Stimulated activated CD4-positive, alpha-beta T cell treated with anti-CD3 and anti-CD28 coated beads, Interleukin-15, amount 100 ng/mL, for 48 hours (primary cell): ENCODE results near the gene MEGF11.

Experiments
- DNase-seq, 2 donors: peaks; one replicate each; pipeline ENCODE4 v3.0.0-alpha.2; 2020; ENCODE audit warnings: low read depth in 2 of 2

MEGF11 gene

GRCh38 chr15:65918357-65918920 is 335.1 kb downstream of the MEGF11 start:
- no peak for DNase-seq

- DNase-seq, result no peak
Observed at GRCh38 chr15:65917936-65918335, 335.6 kb downstream of the MEGF11 start.

DNA sequence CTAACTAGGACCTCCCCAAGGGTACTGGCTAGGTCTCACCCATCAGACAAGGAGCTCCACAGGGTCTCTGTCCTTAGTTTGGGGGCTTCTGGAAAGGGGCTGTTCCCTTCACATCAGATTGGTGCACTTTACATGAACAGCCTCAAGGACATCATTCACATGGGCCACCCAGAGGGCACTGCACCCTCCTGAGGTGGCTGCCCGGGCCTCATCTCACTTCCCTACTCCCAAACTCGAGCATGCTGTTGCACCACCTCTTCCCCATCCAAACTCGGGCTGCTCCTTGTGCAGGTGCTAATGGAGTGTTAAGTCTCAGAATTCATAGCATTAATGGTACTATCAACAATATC is 336.2 kb downstream of the MEGF11 start:
- no peak for DNase-seq

DNA sequence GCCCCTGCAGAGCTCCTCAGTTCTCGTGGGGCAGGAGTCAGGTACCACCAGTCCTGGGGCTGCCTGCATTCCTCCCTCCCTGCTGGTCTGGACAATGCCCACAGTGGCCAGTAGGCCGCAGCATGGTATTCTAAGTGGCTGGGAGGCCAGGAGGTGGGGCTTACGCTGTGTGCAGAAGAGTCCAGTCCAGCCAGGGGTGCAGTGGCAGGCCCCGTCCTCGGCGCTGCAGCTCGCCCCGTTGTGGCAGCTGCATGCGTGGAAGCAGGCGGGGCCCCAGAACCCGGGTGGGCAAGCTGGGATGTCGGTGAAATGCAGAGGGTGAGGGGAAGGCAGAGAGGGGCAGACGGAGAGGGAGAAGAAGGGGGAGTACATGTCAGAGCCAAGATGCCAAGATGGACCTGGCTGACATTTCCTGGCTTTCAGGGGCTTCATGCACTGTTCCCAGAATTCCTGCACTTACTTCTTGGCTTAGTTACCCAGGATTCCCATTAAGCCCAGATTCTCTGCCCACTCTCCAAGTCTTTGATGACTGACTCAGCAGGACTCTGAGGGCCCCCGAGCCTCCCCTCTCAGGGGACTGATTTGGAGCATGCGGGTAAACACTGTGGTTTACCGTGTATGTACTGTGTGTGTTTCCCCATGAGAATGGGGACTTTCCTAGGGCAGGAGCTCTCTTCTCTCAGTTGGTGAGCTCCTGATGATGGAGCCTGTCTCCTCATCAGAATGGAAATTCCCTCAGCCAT is 336.7 kb downstream of the MEGF11 start:
- DNase-seq, result peak in 1 of 2 donors; percentile 16

GRCh38 chr15:65916041-65916663 is 337.4 kb downstream of the MEGF11 start:
- no peak for DNase-seq

DNA sequence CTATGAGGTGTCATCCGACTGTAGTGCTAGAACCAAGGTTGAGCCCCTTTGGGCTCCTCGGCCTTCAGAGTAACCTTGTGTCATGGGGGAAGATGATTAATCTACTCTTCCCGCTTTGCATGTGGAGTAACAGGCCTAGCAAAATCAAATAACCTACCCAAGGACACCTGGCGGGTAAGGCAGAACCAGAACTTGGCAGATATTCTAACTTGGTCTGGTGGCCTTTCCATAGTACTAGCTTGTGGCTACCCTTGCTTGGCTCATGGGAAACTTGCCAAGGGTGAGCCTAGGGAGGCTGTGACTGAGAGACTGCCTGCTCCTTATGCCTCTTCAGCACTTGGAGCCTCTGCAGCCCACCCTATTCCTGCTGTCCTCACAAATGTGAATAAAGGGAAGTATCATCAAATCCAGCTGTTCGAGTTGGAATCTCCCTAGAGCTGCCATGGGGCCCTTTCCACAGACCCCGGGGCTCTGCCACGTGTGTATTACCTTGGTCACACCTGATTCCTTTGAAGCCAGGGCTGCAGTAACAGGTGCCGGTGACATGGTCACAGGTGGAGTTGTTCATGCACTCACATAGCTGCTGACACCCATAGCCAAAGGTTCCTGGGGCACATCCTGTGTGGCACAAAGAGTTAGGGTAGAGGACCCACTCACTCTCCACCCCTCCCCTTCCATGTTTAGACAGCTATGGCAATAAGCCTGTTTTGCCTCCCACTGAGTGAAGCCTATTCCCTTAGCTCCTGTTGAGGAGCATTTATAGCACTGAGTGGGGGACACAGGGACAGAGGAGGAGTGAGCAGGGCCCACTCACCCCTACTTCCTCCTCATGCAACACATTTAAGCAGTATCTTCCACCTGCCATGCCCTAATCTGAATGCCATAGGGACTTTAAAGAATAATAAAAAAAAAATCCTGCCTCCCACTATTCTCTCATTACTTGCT is 338.3 kb downstream of the MEGF11 start:
- no peak for DNase-seq

DNA sequence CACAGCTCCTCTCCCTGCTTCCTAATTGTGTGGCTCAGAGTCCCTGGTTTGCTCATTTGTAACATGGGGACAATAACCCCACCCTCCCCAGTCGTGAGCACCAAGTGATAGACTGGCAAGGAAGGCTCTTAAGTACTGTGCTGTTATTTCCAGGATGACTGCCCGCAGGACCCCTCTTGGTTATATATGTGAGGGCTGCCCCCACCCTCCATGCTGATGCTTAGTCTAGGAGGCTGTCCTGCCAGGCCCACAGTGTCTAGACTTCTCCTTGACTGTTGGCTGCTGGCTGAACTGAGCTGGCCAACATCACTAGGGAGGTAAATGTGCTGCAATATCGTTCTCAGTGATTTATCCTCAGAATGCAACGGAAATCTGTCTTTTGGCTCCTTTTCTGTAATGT is 339.2 kb downstream of the MEGF11 start:
- no peak for DNase-seq

DNA sequence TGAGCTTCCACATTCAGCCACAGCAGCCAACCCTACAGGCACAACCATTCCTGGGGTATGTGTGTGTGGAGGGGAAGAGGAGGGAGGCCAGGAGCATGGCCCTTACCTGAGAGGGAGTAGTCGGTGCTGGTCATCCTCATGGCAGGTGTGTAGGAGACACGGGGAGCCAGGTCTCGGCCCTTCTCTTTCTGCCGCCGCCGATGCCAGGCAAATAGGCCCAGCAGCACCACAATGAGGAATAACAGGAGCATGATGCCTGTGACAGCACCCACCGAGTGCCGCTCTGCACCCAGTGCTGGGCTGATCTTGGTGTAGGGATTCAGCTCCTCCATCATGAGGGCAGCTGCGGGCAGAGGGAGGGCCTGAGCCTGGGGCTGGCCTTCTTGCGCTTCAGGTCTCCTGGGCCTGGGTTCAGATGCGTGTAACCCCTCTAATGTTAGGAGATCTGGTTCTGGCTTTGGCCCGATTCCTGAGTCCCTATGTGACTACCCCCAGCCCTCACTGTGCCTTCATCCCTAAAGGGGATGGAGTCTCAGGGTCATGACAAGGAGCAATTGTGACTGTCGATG is 339.8 kb downstream of the MEGF11 start:
- no peak for DNase-seq

DNA sequence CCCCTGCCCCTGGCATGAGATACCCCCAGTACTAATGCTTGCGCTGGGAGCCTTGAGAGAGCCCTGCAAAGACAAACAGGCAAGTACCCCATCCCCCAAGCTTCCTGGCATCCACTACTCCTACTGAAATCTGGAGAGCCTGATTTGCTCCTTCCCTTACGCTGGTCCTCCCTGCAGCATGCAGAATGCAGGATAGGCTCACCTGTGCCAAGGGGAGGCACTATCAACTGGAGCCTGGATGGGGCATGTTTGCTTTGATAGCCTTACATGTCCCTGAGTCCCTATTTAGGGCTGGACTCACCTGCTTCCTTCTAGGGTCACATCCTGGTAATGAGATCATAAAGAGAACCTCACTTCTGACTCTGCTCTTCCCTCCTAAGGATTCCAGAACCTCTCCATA is 341.3 kb downstream of the MEGF11 start:
- no peak for DNase-seq

DNA sequence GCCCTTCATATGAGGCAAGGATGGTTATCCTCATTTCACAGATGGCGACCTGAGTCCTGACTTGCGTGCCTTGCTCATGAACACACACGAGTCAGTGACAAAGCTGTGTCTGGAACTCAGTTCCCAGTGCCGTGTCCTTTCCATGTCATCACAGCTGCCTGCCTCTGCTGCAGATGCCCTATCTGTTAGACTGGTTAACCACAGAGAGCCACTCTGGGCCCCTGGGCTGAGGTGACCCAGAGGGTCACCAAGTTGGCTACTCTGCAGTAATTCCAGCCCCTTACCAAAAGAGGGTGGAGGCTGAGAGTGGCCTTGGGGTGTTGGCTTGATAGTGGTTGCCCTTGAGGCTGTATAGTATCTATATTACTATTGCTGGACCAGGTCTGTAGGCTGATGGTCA is 343.2 kb downstream of the MEGF11 start:
- no peak for DNase-seq

DNA sequence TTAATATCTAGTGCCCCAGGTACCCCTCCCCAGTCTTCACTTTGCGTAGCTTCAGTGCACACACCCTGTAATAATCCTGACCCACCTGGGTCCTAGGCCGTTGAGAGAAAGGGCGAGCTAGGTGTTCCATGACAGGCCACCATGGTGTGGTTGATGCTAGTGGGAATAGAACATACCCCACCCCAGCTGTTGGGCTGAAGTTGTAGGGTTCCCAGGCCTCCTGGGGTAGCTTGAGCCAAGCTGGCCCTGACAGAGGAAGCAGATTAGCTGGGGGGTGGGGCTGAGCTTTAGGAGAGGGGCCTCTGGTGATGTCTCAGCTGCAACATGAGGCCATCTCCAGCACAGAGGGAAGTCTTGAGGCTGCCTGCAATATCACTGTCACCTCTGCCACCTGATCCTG is 343.7 kb downstream of the MEGF11 start:
- DNase-seq, result no peak

- no peak for DNase-seq
Observed at GRCh38 chr15:65908876-65909275, 344.7 kb downstream of the MEGF11 start.

- no peak for DNase-seq
Observed at GRCh38 chr15:65907661-65908060, 345.9 kb downstream of the MEGF11 start.

GRCh38 chr15:65906396-65906795 is 347.2 kb downstream of the MEGF11 start:
- no peak for DNase-seq

GRCh38 chr15:65904301-65904700 is 349.2 kb downstream of the MEGF11 start:
- DNase-seq, result no peak

- DNase-seq, result no peak
Observed at GRCh38 chr15:65903296-65904073, 350.1 kb downstream of the MEGF11 start.

DNA sequence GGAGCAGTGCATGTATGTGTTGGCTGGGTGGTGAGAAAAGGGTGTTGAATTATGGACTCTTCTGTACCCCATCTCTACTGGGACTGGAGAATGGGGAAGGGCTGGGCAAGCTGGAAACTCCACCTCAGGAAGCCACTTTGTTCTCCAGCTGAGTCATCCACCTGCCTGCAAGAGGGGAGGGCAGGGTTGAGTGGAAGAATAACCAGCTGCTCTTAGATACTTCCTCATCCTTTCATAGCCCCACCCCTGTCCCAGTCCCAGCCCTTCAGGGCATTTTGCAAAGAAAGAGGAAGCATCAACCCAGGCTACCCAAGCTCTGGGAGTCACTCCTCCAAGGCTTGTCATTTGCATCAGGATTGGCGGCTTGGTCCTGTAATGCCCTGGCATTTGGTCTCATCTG is 351.2 kb downstream of the MEGF11 start:
- no peak for DNase-seq

DNA sequence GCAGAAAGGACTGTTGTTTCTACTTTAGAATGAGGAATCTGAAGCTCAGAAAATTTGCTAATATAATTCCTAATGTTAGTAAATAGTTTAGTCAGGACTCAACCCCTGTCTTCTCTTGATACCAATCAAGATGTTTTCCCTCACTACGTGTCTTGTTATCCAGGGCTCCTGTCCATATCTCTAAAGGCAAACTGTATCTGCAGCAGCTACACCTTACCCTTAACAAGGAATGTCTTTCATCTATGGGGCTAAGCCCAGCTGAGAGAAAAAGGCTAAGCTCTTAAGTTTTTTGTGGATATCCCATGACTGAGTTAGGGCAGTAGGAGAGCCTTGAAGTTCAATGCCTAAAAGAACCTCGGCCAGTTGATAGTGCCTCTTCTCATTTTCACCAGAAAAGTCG is 351.7 kb downstream of the MEGF11 start:
- no peak for DNase-seq

DNA sequence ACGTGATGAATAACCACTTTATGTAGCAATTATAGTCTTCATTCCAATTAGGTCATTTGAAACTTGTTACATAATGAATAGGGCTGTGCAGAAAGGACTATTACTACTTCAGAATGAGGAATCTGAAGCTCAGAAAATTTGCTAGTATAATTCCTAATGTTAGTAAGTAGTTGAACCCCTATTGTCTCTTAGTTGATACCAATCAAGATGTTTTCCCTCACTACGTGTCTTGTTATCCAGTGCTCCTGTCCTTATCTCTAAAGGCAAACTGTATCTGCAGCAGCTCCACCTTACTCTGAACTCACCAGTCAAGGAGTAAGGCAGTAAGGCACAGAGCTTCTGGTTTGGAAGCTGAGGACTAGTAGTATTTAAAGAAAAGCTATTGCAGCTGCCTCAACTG is 352.2 kb downstream of the MEGF11 start:
- DNase-seq, result no peak

- DNase-seq, result no peak
Observed at GRCh38 chr15:65900488-65900887, 353.1 kb downstream of the MEGF11 start.

DNA sequence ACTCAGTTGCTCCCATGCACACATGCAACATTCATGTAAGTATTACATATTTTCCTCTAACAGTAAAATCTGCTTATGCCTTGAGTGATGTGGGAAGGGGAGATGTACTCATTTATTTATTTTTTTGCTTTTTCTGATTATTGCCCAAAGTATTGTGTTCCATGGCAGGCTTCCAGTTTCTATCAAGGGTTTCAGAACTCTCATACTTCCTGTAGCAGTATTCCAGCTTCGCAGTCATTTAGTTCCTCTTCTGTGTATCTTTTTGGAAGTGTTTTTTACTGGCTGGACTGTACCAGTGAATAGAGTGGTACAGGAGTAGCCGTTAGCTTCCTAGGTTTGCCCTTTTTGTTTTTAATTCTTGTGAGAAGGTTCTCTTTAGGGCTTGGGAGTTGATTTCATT is 357.3 kb downstream of the MEGF11 start:
- no peak for DNase-seq
